GM12873 (cell line): ENCODE data around the gene ARF6.

Experiments
- TF ChIP-seq, protein P1 (sequence below): IDR thresholded peaks from 2 replicates; pipeline ENCODE4 v1.5.1; 2012; ENCODE audit warnings: low read depth, mild to moderate bottlenecking, moderate library complexity, low read length, control low read depth; ENCODE audit not compliant: insufficient read depth; ENCODE audit errors: missing control alignments

ARF6 gene

DNA sequence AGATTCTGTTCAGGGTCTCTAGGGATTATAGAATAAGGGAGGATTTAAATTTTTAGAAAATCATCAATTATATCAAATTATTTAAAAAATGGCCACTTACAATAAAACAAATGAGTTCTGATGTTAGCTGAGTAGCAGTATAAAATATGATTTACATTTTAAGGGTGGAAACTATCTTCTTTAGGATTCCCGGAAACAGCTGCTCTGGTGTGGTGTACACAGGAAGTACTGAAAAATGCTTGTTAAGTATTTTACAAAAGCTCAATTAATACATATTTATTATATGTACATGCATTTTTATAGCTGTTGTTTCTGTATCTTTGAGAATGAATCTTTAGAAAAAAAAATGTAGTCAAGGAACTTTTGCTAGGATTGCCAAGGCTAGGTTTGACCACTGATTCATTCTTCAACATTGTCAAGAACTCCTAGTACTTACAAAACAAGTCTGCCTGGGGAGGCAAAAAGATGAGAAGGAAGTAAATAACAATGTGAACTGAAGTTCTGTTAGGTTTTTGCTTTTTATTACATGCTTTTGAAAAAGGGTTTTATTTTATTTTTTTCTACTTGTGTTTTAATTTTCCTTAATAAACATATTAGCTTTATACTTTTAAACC is 48.0 kb downstream of the ARF6 start:
- TF ChIP-seq, protein P1, sequence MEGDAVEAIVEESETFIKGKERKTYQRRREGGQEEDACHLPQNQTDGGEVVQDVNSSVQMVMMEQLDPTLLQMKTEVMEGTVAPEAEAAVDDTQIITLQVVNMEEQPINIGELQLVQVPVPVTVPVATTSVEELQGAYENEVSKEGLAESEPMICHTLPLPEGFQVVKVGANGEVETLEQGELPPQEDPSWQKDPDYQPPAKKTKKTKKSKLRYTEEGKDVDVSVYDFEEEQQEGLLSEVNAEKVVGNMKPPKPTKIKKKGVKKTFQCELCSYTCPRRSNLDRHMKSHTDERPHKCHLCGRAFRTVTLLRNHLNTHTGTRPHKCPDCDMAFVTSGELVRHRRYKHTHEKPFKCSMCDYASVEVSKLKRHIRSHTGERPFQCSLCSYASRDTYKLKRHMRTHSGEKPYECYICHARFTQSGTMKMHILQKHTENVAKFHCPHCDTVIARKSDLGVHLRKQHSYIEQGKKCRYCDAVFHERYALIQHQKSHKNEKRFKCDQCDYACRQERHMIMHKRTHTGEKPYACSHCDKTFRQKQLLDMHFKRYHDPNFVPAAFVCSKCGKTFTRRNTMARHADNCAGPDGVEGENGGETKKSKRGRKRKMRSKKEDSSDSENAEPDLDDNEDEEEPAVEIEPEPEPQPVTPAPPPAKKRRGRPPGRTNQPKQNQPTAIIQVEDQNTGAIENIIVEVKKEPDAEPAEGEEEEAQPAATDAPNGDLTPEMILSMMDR = no peak

DNA sequence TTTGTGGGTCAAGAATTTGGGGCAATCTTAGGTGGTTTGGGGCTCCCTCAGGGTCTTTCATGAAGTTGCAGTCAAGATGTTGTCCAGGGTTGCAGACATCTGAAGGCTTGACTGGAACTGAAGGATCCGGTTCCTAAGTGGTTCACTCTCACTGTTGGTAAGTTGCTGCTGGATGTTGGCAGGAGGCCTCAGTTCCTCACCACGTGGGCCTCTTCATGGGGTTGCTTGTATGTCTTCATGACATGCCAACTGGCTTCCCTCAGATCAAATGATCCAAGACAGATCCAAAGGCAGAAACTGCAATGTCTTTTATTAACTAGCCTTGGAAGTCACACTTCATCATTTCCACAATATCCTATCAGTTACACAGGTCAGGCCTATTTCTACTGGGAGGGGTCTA is 49.2 kb downstream of the ARF6 start:
- TF ChIP-seq, protein P1 = no peak

DNA sequence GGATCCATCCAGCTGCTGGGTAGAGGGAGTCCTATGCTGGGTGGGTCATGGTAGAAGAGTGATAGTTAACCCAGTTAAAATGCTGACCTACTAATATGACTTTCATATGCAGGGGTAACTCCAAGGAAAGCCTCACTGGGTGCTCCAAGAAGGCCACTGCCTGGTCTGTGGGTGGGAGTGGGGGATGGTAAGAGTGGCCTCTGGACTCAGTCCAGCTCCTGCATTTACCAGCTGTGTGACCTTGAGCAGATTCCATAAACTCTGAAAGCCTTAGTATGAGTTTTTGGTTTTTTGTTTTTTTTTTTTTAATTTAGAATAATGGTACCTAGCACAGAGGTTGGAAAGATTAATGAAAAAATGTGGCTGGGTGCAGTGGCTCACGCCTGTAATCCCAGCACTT is 51.6 kb downstream of the ARF6 start:
- TF ChIP-seq, protein P1 = no peak

DNA sequence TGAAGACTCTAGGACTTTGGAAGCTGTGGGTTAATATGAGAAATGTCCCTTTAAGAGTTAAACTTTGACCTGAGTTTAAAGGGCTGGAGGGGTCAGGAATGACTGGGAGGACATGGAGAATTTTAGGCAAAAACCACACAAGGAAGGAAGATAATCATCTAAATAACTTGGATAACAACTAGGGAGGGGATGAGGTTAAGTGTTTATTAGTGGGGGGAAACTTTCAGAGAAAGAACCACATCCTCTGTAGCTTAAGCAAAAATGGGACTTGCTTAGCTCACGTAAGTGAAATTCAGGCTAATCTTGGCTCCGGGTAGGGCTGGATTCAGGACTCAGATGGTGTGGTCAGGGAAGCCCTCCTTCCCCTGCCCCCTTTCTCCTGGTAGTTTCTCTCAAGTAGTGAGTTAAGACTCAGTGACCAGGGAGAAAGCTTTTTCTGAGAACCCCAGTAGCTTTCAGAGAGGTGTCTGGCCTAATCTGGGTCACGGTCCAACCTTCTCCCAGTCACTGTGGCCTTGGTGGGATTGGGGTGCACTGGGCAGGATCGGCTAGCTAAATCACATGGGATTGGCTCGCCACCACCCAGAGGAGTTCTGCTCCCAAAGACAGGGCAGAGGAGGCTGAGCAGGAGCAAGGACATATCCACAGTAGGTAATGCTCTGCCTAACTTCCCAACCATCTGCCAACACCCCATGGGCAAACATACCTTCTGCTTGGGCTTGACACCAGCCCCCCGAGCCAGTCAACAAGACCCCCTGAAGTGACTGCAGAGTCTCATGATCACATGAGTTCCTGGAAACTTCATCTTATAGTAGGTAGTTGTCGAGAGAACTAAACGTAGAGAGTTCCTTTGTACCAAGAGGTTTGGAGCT is 52.8 kb downstream of the ARF6 start:
- TF ChIP-seq, protein P1 = no peak
